H1 (cell line): ENCODE measurements around the gene RSPH6A. TPM values are rescaled to one million over a fixed set of nuclear protein-coding genes. Genes with fewer than 3 reads are reported as not detected.
A peak's percentile ranks its signal among the peaks of the same experiment; 100 is the strongest.

Source experiments
- CTCF ChIA-PET: fragments of 300-600 bp; sonication (Branson Sonifier 250); formaldehyde crosslinking; loops from one replicate; lab custom pipeline; 2021; ENCODE audit not compliant: partially characterized antibody; lab: Charles Lee
- POLR2A ChIA-PET: fragments of 300-600 bp; sonication (Branson Sonifier 250); formaldehyde crosslinking; loops from one replicate; lab custom pipeline; 2021; ENCODE audit warnings: inconsistent platforms; ENCODE audit not compliant: partially characterized antibody; lab: Charles Lee
- DNase-seq, 2 experiments: peaks; one replicate each; pipeline versions ENCODE4 v3.0.0 to v3.0.0-alpha.2; 2010 to 2022; ENCODE audit warnings: low spot score in 2 of 2, low read depth in 1 of 2, mixed read lengths in 1 of 2
- FAIRE-seq: peaks from 2 replicates; lab custom pipeline; 2011; peaks lifted over from hg19 to GRCh38; lab: Jason Lieb, UNC
- H2AFZ ChIP-seq: 2 replicates; pipeline ENCODE4 v1.8.1; 2012; ENCODE audit warnings: low read length, inconsistent platforms
- H2AK5ac ChIP-seq: 2 replicates; pipeline ENCODE4 v1.6.1; 2013; ENCODE audit warnings: low read depth, low read length
- H2BK120ac ChIP-seq: replicated peaks from 2 replicates; pipeline ENCODE3; 2013; ENCODE audit warnings: low read depth, low read length, inconsistent platforms
- H2BK12ac ChIP-seq: 2 replicates; pipeline ENCODE4 v1.6.1; 2013; ENCODE audit warnings: low read depth, low read length
- H2BK15ac ChIP-seq: 2 replicates; pipeline ENCODE4 v1.6.1; 2013; ENCODE audit warnings: low read length
- H2BK20ac ChIP-seq: 2 replicates; pipeline ENCODE4 v1.6.1; 2013; ENCODE audit warnings: low read length
- H2BK5ac ChIP-seq: 2 replicates; pipeline ENCODE4 v1.6.1; 2013; ENCODE audit warnings: low read depth, low read length
- H3K14ac ChIP-seq: 2 replicates; pipeline ENCODE4 v1.6.1; 2013; ENCODE audit warnings: inconsistent platforms; ENCODE audit not compliant: insufficient read length
- H3K18ac ChIP-seq: 2 replicates; pipeline ENCODE4 v1.6.1; 2013; ENCODE audit warnings: low read length; ENCODE audit errors: extremely low read depth
- H3K23ac ChIP-seq: 2 replicates; pipeline ENCODE4 v1.6.1; 2013; ENCODE audit warnings: inconsistent platforms; ENCODE audit not compliant: insufficient read length
- H3K23me2 ChIP-seq: 2 replicates; pipeline ENCODE4 v1.6.1; 2013; ENCODE audit warnings: low read depth, low read length
- H3K27ac ChIP-seq: 2 replicates; pipeline ENCODE4 v1.6.1; 2011; ENCODE audit warnings: low read depth, low read length, inconsistent platforms
- H3K27me3 ChIP-seq, 4 experiments: replicated peaks in 1 of 4; 1 replicate in 1 of 4; 2 replicates in 3 of 4; pipeline versions ENCODE4 v1.6.1 to v1.8.1; 2011 to 2013; ENCODE audit warnings: low read length in 3 of 4, mild to moderate bottlenecking in 3 of 4, inconsistent platforms in 2 of 4, mixed read lengths in 2 of 4, moderate library complexity in 1 of 4; ENCODE audit not compliant: control insufficient read depth in 3 of 4, insufficient read depth in 3 of 4; ENCODE audit errors: extremely low read depth in 1 of 4
- H3K36me3 ChIP-seq, 4 experiments: 2 replicates each; pipeline versions ENCODE4 v1.6.1 to v1.8.1; 2011 to 2013; ENCODE audit warnings: mild to moderate bottlenecking in 4 of 4, low read length in 3 of 4, moderate library complexity in 2 of 4, control low read depth in 1 of 4, inconsistent platforms in 1 of 4; ENCODE audit not compliant: insufficient read depth in 4 of 4, control insufficient read depth in 2 of 4
- H3K4ac ChIP-seq: replicated peaks from 2 replicates; pipeline ENCODE3; 2013; ENCODE audit warnings: low read length, low read depth, mixed read lengths, inconsistent platforms; ENCODE audit not compliant: insufficient read length
- H3K4me1 ChIP-seq, 4 experiments: replicated peaks in 1 of 4; 1 replicate in 1 of 4; 2 replicates in 3 of 4; pipeline versions ENCODE4 v1.6.1 to v1.8.1; 2011 to 2013; ENCODE audit warnings: low read length in 3 of 4, inconsistent platforms in 2 of 4, mixed read lengths in 1 of 4; ENCODE audit not compliant: insufficient read depth in 4 of 4, control insufficient read depth in 3 of 4
- H3K4me2 ChIP-seq, 2 experiments: 2 replicates each; pipeline versions ENCODE4 v1.6.1 to v1.8.1; 2011 to 2013; ENCODE audit warnings: low read depth in 2 of 2, low read length in 2 of 2, control low read depth in 1 of 2, inconsistent platforms in 1 of 2, mild to moderate bottlenecking in 1 of 2; ENCODE audit not compliant: insufficient read depth in 1 of 2
- H3K4me3 ChIP-seq, 4 experiments: fragments of 200-600, 300-600 bp in 1 of 4; sonication (generic), shearing (Covaris generic), sonication (Bioruptor Twin) in 1 of 4; 2 replicates each; pipeline versions ENCODE4 v1.5.1 to v1.8.1; 2011 to 2016; ENCODE audit warnings: low read length in 4 of 4, low read depth in 3 of 4, control low read depth in 2 of 4, inconsistent platforms in 2 of 4, mild to moderate bottlenecking in 2 of 4, mixed read lengths in 1 of 4, moderate library complexity in 1 of 4; ENCODE audit not compliant: insufficient read depth in 2 of 4; ENCODE audit errors: extremely low read depth in 1 of 4
- H3K56ac ChIP-seq: replicated peaks from 2 replicates; pipeline ENCODE3; 2013; ENCODE audit warnings: low read depth, mild to moderate bottlenecking, mixed read lengths, low read length, inconsistent platforms; ENCODE audit not compliant: insufficient read length
- H3K79me1 ChIP-seq: 2 replicates; pipeline ENCODE4 v1.6.1; 2013; ENCODE audit warnings: low read depth, low read length, control low read depth
- H3K79me2 ChIP-seq, 2 experiments: 2 replicates each; pipeline versions ENCODE4 v1.6.1 to v1.8.1; 2012 to 2013; ENCODE audit warnings: low read length in 2 of 2, mild to moderate bottlenecking in 2 of 2, inconsistent platforms in 1 of 2; ENCODE audit not compliant: insufficient read depth in 2 of 2, control insufficient read depth in 1 of 2
- H3K9ac ChIP-seq, 4 experiments: replicated peaks in 1 of 4; 1 replicate in 1 of 4; 2 replicates in 3 of 4; pipeline versions ENCODE4 v1.6.1 to v1.8.1; 2011 to 2013; ENCODE audit warnings: low read depth in 3 of 4, low read length in 3 of 4, control low read depth in 2 of 4, mild to moderate bottlenecking in 2 of 4, moderate library complexity in 2 of 4, inconsistent platforms in 1 of 4; ENCODE audit errors: extremely low read depth in 1 of 4
- H3K9me3 ChIP-seq, 2 experiments: 2 replicates each; pipeline versions ENCODE4 v1.6.1 to v1.8.1; 2012 to 2013; ENCODE audit warnings: mild to moderate bottlenecking in 2 of 2, moderate library complexity in 2 of 2, control low read depth in 1 of 2, inconsistent platforms in 1 of 2, low read depth in 1 of 2, low read length in 1 of 2, mixed read lengths in 1 of 2; ENCODE audit not compliant: insufficient read depth in 2 of 2
- H4K20me1 ChIP-seq, 2 experiments: replicated peaks in 1 of 2; 2 replicates each; pipeline versions ENCODE3 to v1.8.1; 2011 to 2013; ENCODE audit warnings: inconsistent platforms in 2 of 2, low read length in 2 of 2, mild to moderate bottlenecking in 1 of 2; ENCODE audit not compliant: insufficient read depth in 2 of 2, control insufficient read depth in 1 of 2
- H4K5ac ChIP-seq: 2 replicates; pipeline ENCODE4 v1.6.1; 2013; ENCODE audit warnings: low read length, low read depth, mixed read lengths, inconsistent platforms; ENCODE audit not compliant: insufficient read length
- H4K8ac ChIP-seq: 2 replicates; pipeline ENCODE4 v1.8.0; 2013; ENCODE audit warnings: mild to moderate bottlenecking, moderate library complexity, low read length, inconsistent platforms; ENCODE audit not compliant: insufficient read depth; ENCODE audit errors: extremely low read depth
- H4K91ac ChIP-seq: replicated peaks from 2 replicates; pipeline ENCODE3; 2013; ENCODE audit warnings: low read length, mixed read lengths, inconsistent platforms; ENCODE audit not compliant: insufficient read length
- ATF2 ChIP-seq: IDR thresholded peaks from 2 replicates; pipeline ENCODE4 v1.6.1; 2012; ENCODE audit warnings: low read length, inconsistent platforms
- JUN ChIP-seq: IDR thresholded peaks from 2 replicates; pipeline ENCODE4 v1.6.1; 2011; ENCODE audit warnings: low read depth, mild to moderate bottlenecking, improper control_type of control experiment, low read length
- KDM5A ChIP-seq: fragments of 200-600 bp; IDR thresholded peaks from 2 replicates; pipeline ENCODE4 v1.7.1; 2012; ENCODE audit warnings: mild to moderate bottlenecking, low read length, inconsistent platforms, mixed read lengths
- MAFK ChIP-seq: IDR thresholded peaks from 2 replicates; pipeline ENCODE4 v1.6.1; 2012; ENCODE audit warnings: low read depth, mild to moderate bottlenecking, improper control_type of control experiment, low read length
- POU5F1 ChIP-seq: IDR thresholded peaks from 2 replicates; pipeline ENCODE4 v1.6.1; 2011; ENCODE audit warnings: low read depth, mild to moderate bottlenecking, low read length, moderate library complexity
- RNF2 ChIP-seq: fragments of 200-900, 300-1000 bp; sonication (generic); IDR thresholded peaks from 2 replicates; pipeline ENCODE4 v1.7.1; 2016; ENCODE audit warnings: borderline replicate concordance, low read depth, mild to moderate bottlenecking, antibody characterized with exemption, low read length; ENCODE audit not compliant: poor library complexity, severe bottlenecking; ENCODE audit errors: missing control alignments
- SIN3A ChIP-seq, 2 experiments: IDR thresholded peaks in 1 of 2; conservative IDR thresholded peaks in 1 of 2; 2 replicates each; pipeline ENCODE4 v1.6.1; 2011 to 2012; ENCODE audit warnings: low read length in 2 of 2, improper control_type of control experiment in 1 of 2, low read depth in 1 of 2, mild to moderate bottlenecking in 1 of 2
- SP1 ChIP-seq: IDR thresholded peaks from 2 replicates; pipeline ENCODE4 v1.6.1; 2011; ENCODE audit warnings: low read depth, low read length
- SP2 ChIP-seq: IDR thresholded peaks from 2 replicates; pipeline ENCODE4 v1.6.1; 2012; ENCODE audit warnings: mild to moderate bottlenecking, low read length, inconsistent platforms
- SP4 ChIP-seq: IDR thresholded peaks from 2 replicates; pipeline ENCODE4 v1.6.1; 2012; ENCODE audit warnings: low read length, inconsistent platforms
- ZNF274 ChIP-seq: IDR thresholded peaks from 2 replicates; pipeline ENCODE4 v1.7.0; 2012; ENCODE audit warnings: low read length, borderline replicate concordance; ENCODE audit errors: extremely low read depth
- WGBS, 2 experiments: shearing (Covaris generic) in 1 of 2; methylation state at CpG; one replicate each; pipeline versions ENCODE4 v1.1.6 to v1.1.7; 2013 to 2015; ENCODE audit warnings: low lambda C conversion rate in 2 of 2, mixed read lengths in 2 of 2, inconsistent platforms in 1 of 2, low coverage in 1 of 2, missing lambda C conversion rate in 1 of 2; ENCODE audit not compliant: insufficient replicate concordance in 2 of 2, insufficient coverage in 1 of 2, insufficient read length in 1 of 2; ENCODE audit errors: extremely low coverage in 1 of 2, missing lambda C conversion rate in 1 of 2; 5-methylcytosine and 5-hydroxymethylcytosine counted together
- polyA plus RNA-seq, 7 experiments: library from polyadenylated mRNA; depleted of rRNA in 3 of 7; stranded (reverse) in 5 of 7; unstranded in 2 of 7; fragments of >200 nt in 5 of 7; fragments of 200-250 nt in 2 of 7; gene quantifications; 1 replicate in 5 of 7; 2 replicates in 1 of 7; 4 replicates in 1 of 7; pipeline versions ENCODE4 v1.2.1 to v1.2.3, GENCODE V29; 2011 to 2013; ENCODE audit warnings: missing spikeins in 2 of 7, mixed read lengths in 2 of 7
- total RNA-seq: library from RNA; stranded (reverse); fragmentation: NEBNext Ultra II Directional; extraction: Animal tissue kit (Norgen Biotek cat#: 25700); gene quantifications from 2 replicates; pipeline ENCODE4 v1.2.1, GENCODE V29; 2021

RSPH6A gene
- total and polyA plus RNA-seq, 2 of the 8 experiments (the other 6 are each of a cell fraction or from before 2014, with no cell fraction given): 0.05 to 0.19 TPM

GRCh38 chr19:45782162-45782691 is 32.9 kb downstream of the RSPH6A start, which contains the start of gene DMPK:
TSS of gene DMPK (minus strand) at chr19:45782490. CDS start at chr19:45782352, 138 bp downstream.
- Histone ChIP-seq H3K9ac (no peak within 1 kb of the TSS), H3K27ac (no peak within 1 kb of the TSS)
- CTCF ChIA-PET: interaction anchor here (0.5 to 5.1 kb wide), 17 partner anchors 7 to 103 kb away, joined by 3 to 45 read pairs (median 3); partner anchors contain the start of genes FBXO46, IRF2BP1 and SIX5
- TF ChIP-seq POU5F1: no peak
- TF ChIP-seq JUN: no peak
- no peak for TF ChIP-seq SIN3A (conservative IDR thresholded peaks at IDR 0.05 in 1 of 2, IDR thresholded peaks at IDR 0.05 in 1 of 2; ENCODE audit: low read depth in 1 of 2, low read length in 2 of 2)
- no peak for TF ChIP-seq ATF2
- TF ChIP-seq SP2: no peak
- TF ChIP-seq RNF2: no peak
- no peak for TF ChIP-seq SP4
- TF ChIP-seq ZNF274: no peak
- no peak for TF ChIP-seq KDM5A
- no peak for TF ChIP-seq MAFK
- TF ChIP-seq SP1: no peak

More at GRCh38 chr19:45782162-45782691, 32.9 kb downstream of the RSPH6A start, which contains the start of gene DMPK:
- Histone ChIP-seq H3K9me3 (no peaks in the 10 kb centered on the region), H3K79me2 (no peaks in the 10 kb centered on the region), H3K23ac (no peak within 1 kb of the TSS), H4K91ac (no peak within 1 kb of the TSS), H3K56ac (no peak within 1 kb of the TSS), H4K5ac (no peak within 1 kb of the TSS), H4K20me1 (peaks cover 15 to 26% of the 10 kb centered on the region in 2 experiments), H3K23me2 (peaks cover 4% of the 10 kb centered on the region; the same call in 1 of the 2 replicates), H3K79me1 (0 out of 2 replicates have a peak, but pooled peaks cover 4% of the 10 kb centered on the region), H2AFZ (no peak within 1 kb of the TSS), H2BK120ac (no peak within 1 kb of the TSS), H4K8ac (peak within 1 kb of the TSS; percentile 15; the same call in 1 of the 2 replicates), H2BK5ac (no peak within 1 kb of the TSS), H2BK15ac (no peak within 1 kb of the TSS), H3K18ac (no peak within 1 kb of the TSS), H2BK12ac (0 out of 2 replicates have a peak within 1 kb of the TSS, but pooled peaks have one; percentile 39), H3K4me3 (no peak within 1 kb of the TSS), H2AK5ac (no peak within 1 kb of the TSS), H2BK20ac (no peak within 1 kb of the TSS), H3K36me3 (peaks cover 3 to 24% (median 8%) of the 10 kb centered on the region in 4 experiments; a peak in 6 of 8 replicates), H3K14ac (no peak within 1 kb of the TSS), H3K4me2 (no peak within 1 kb of the TSS), H3K4me1 (peaks cover 3 to 26% (median 15%) of the 10 kb centered on the region in 4 experiments), H3K27me3 (peaks cover 0 to 6% (median 0%) of the 10 kb centered on the region in 4 experiments; a peak in 1 of 7 replicates), H3K4ac (no peak within 1 kb of the TSS)
- POLR2A ChIA-PET: interaction anchor here (0.6 to 9.5 kb wide), 13 partner anchors 10 to 98 kb away, joined by 3 to 133 read pairs (median 4); partner anchors contain the start of genes DMWD, SIX5 and SYMPK
- 76% methylated on average over 14 of the region's 18 CpGs; no CpG with 5 or more reads in 1 of the 2 experiments for WGBS, 2 experiments
- DNase-seq: no peak
- FAIRE-seq: no peak
